ENCODE results near the gene ACR. TPM values are rescaled to one million over a fixed set of nuclear protein-coding genes. Genes with fewer than 3 reads are reported as not detected.

ACR gene
- total RNA-seq, 2 experiments from 2014 or later = not detected

DNA sequence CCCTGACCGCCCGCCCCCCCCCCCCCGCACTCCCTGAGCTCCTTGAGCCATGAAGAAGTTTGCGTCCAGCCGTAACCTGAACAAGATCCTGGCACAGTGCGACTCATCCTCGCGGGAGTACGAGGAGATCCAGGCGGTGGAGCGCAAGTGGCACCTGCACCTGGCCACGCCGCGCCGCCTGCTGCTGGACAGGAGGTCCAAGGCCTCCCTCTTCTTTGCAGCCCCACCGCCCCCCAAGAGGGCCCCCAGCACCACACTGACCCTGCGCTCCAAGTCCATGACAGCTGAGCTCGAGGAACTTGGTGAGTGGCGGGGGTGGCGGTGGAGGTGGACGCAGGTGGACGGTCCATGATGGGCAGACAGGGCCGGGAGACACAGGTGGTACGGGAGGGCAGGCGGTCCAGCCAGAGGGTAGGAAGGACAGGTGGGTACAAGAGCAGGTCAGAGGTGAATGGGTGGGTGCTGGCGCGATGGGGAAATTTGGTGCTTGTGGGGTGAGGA is 32.1 kb upstream of the ACR start:
- Mint-ChIP-seq H3K9me3 (no peaks in the 10 kb centered on the region), H3K4me1 (ENCODE audit: low read depth) (peaks cover 13% of the 10 kb centered on the region), H3K4me3 (no peak overlapping the region), H3K36me3 (ENCODE audit: low read depth) (no peaks in the 10 kb centered on the region), H3K27ac (no peak overlapping the region), H3K27me3 (ENCODE audit: low read depth) (no peaks in the 10 kb centered on the region)
- intact Hi-C loops (cut with micrococcal nuclease) = no loop called here
- CTCF ChIA-PET = no interaction called here
- no peak for DNase-seq

DNA sequence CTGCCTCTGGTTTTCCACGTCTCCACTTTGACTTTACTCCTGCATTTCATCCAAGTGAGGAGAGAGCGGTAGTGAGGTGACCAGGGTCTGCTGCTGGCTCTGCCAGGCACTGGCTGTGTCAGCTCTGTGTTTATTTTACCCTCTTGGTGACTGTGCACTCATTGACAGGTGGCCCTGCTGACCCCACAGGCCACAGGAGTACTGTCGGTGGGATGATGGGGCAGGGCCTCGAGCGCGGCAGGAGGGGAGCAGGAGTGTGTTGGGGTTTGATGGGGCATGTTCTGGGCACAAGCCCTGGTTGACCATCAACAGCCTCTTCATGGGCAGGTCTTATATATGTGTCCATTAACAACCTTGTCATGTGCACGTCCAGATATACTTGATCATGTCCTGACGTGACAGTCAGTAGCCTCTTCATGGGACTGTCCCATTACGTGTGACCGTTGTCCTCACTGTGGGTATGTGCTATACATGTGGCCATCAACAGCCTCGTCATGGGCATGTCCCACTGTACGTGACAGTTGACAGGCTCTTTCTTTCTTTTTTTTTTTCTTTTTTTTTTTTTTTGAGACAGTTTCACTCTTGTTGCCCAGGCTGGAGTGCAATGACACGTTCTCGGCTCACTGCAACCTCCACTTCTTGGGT is 31.4 kb upstream of the ACR start:
- Mint-ChIP-seq H3K27ac (no peak overlapping the region), H3K4me3 (no peak overlapping the region), H3K36me3 (ENCODE audit: low read depth) (no peaks in the 10 kb centered on the region), H3K27me3 (ENCODE audit: low read depth) (no peaks in the 10 kb centered on the region), H3K4me1 (ENCODE audit: low read depth) (peaks cover 13% of the 10 kb centered on the region), H3K9me3 (no peaks in the 10 kb centered on the region)
- intact Hi-C loops (cut with micrococcal nuclease) = no loop called here
- no peak for DNase-seq
- CTCF ChIA-PET = no interaction called here

DNA sequence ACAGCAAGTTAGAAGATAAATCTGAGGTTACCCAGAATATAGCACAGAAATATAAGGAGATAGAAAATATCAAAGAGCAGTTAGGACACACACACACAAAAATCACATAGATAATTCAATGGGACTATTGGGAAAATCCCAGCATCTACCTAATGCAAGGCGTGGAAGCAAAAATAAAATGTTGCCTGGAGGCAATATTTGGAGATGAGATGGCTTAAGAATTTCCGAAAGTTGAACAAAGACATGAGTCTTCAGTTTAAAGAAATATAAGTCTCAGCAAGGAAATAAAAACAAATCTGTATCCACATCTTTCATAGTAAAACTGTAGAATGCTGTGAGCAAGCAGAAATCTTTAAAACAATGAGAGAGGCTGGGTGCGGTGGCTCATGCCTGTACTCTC is 29.5 kb upstream of the ACR start:
- intact Hi-C loops (cut with micrococcal nuclease) = no loop called here
- CTCF ChIA-PET = no interaction called here
- DNase-seq = no peak
- no peak overlapping the region for H3K4me3 Mint-ChIP-seq
- H3K36me3 Mint-ChIP-seq (ENCODE audit: low read depth) = no peaks in the 10 kb centered on the region
- H3K4me1 Mint-ChIP-seq (ENCODE audit: low read depth) = no peaks in the 10 kb centered on the region
- H3K27me3 Mint-ChIP-seq (ENCODE audit: low read depth) = no peaks in the 10 kb centered on the region
- no peaks in the 10 kb centered on the region for H3K9me3 Mint-ChIP-seq
- H3K27ac Mint-ChIP-seq = no peak overlapping the region

DNA sequence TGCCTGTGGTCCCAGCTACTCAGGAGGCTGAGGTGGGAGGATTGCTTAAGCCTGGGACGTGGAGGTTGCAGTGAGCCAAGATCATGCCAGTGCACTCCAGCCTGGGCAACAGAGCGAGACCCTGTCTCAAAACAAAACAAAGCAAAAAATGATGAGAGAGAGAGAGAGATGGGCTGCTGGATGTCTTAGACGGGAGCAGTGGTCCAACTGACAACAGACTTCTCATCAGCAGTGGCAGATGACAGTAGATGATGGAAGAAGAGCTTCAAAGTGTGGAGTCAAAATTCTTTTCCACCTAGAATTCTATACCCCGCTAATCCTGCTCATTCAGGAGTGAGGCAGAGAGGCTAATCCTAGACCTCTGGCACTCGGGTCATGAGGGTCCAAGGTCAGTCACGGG is 29.0 kb upstream of the ACR start:
- DNase-seq = no peak
- intact Hi-C loops (cut with micrococcal nuclease) = no loop called here
- H3K9me3 Mint-ChIP-seq = no peaks in the 10 kb centered on the region
- H3K27ac Mint-ChIP-seq = no peak overlapping the region
- no peak overlapping the region for H3K4me3 Mint-ChIP-seq
- no peaks in the 10 kb centered on the region for H3K4me1 Mint-ChIP-seq (ENCODE audit: low read depth)
- CTCF ChIA-PET = no interaction called here
- no peaks in the 10 kb centered on the region for H3K36me3 Mint-ChIP-seq (ENCODE audit: low read depth)
- H3K27me3 Mint-ChIP-seq (ENCODE audit: low read depth) = no peaks in the 10 kb centered on the region

DNA sequence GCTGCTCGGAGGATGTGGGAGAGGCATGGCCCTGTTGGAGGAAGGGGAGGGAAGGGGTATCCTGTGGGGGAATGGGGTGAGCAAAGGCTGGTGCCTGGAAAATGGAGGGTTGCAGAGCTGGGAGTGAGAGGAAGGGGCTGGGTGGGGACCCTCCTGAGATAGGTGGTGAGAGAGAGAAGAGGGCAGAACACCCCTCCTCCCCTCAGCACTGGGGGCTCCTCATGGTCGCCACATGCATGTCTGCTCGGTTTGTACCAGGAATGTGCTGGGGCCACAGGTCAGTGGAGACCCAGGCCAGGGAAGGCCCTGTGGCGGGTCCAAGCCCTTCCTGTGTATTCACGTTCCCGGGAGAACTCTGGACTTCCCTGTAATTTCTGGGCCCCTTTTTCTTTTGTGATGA is 27.8 kb upstream of the ACR start:
- CTCF ChIA-PET = no interaction called here
- intact Hi-C loops (cut with micrococcal nuclease) = no loop called here
- Mint-ChIP-seq H3K27ac (no peak overlapping the region), H3K4me1 (ENCODE audit: low read depth) (no peaks in the 10 kb centered on the region), H3K9me3 (no peaks in the 10 kb centered on the region), H3K27me3 (ENCODE audit: low read depth) (no peaks in the 10 kb centered on the region), H3K36me3 (ENCODE audit: low read depth) (no peaks in the 10 kb centered on the region), H3K4me3 (no peak overlapping the region)
- DNase-seq = no peak

DNA sequence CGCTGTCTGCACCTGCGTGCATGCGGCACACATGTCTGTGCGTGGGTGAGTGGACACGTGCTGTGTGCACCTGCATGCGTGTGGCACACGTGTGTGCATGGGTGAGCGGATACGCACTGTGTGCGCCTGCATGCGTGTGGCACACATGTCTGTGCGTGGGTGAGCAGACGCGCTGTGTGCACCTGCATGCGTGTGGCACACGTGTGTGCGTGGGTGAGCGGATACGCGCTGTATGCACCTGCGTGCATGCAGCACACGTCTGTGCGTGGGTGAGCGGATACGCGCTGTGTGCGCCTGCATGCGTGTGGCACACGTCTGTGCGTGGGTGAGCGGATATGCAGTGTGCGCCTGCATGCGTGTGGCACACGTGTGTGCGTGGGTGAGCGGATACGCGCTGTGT is 27.1 kb upstream of the ACR start:
- DNase-seq = no peak
- no peak overlapping the region for H3K4me3 Mint-ChIP-seq
- no peak overlapping the region for H3K27ac Mint-ChIP-seq
- CTCF ChIA-PET = no interaction called here
- H3K36me3 Mint-ChIP-seq (ENCODE audit: low read depth) = no peaks in the 10 kb centered on the region
- no peaks in the 10 kb centered on the region for H3K9me3 Mint-ChIP-seq
- intact Hi-C loops (cut with micrococcal nuclease) = no loop called here
- H3K4me1 Mint-ChIP-seq (ENCODE audit: low read depth) = no peaks in the 10 kb centered on the region
- H3K27me3 Mint-ChIP-seq (ENCODE audit: low read depth) = no peaks in the 10 kb centered on the region

DNA sequence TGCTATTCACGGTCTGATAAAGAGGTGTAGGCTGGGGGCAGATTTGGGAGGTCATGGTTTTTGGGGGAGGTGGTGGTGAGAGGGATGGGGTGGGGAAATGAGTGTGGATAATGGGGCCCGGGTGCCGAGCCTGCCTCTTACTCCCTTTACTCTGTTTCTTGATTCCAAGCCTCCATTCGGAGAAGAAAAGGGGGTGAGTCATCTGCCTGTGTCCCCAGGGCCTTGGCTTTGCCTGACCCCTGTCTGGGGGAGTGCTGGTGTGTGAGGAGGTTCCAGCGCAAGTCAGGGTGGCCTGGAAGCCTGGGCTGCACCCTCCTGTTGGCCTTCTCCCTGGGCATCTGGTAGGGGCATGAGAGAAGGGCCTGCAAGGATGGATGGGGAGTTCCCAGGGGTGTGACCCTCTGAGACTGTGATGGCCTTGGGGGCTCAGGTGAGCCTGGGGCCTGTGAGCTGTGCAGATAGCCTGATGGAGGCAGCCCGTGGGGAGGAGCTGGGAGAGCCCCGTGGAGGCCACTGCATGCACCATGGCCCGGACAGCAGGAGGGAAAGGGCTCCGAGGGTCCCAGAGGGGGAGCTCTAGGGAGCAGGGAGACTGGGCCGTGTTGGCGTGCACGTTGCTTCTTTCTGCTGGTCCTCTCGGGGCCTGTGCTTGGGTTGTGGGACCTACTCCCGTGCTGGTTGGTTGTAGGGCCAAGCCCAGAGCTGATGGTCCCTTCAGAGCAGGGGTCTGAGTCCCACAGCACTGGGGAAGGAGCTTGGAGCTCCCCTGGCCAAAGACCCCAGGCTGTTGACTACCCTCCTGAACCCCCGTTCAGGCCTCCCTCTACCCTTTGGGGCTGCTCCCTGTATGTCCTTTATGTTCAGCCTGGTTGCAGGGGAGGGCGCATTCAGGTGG is 26.3 kb upstream of the ACR start:
- CTCF ChIA-PET = no interaction called here
- H3K36me3 Mint-ChIP-seq (ENCODE audit: low read depth) = no peaks in the 10 kb centered on the region
- DNase-seq = no peak
- H3K27ac Mint-ChIP-seq = no peak overlapping the region
- intact Hi-C loops (cut with micrococcal nuclease) = no loop called here
- H3K9me3 Mint-ChIP-seq = no peaks in the 10 kb centered on the region
- no peak overlapping the region for H3K4me3 Mint-ChIP-seq
- H3K27me3 Mint-ChIP-seq (ENCODE audit: low read depth) = no peaks in the 10 kb centered on the region
- H3K4me1 Mint-ChIP-seq (ENCODE audit: low read depth) = no peaks in the 10 kb centered on the region

DNA sequence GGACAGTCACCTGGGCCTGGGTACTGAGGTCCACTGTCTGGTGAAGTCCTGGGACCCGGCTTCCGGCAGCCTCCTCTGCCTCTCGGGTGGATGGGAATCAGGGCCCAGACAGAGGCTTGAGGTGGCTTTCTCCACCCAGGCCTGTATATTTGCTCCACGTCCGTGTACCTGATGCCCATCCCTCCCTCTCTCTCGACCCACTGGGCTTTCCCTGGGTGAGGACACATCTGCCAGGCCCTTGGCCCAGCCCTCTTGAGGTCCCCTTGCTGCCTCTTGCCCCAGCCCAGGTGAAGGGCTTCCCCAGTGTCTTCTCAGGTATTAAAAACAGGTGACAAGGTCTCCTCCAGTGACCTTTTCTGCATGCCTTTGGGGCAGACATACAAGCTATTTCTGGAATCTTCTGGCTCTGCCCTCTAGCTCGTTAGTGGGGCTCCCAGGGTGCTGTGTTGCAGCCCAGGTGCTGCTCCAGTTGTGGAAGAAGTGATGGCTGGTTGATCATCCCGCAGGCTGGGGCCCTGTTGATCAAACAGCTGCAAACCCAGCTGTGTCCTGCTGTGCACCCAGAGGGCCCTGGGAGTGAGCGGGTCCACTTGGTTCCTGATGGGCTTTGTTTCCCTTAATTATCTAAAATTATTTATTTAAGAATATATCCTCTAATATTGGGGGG is 25.5 kb upstream of the ACR start:
- intact Hi-C loops (cut with micrococcal nuclease) = no loop called here
- no peaks in the 10 kb centered on the region for H3K9me3 Mint-ChIP-seq
- no peak for DNase-seq
- no peaks in the 10 kb centered on the region for H3K27me3 Mint-ChIP-seq (ENCODE audit: low read depth)
- H3K36me3 Mint-ChIP-seq (ENCODE audit: low read depth) = no peaks in the 10 kb centered on the region
- no peaks in the 10 kb centered on the region for H3K4me1 Mint-ChIP-seq (ENCODE audit: low read depth)
- CTCF ChIA-PET = no interaction called here
- no peak overlapping the region for H3K4me3 Mint-ChIP-seq
- H3K27ac Mint-ChIP-seq = no peak overlapping the region

DNA sequence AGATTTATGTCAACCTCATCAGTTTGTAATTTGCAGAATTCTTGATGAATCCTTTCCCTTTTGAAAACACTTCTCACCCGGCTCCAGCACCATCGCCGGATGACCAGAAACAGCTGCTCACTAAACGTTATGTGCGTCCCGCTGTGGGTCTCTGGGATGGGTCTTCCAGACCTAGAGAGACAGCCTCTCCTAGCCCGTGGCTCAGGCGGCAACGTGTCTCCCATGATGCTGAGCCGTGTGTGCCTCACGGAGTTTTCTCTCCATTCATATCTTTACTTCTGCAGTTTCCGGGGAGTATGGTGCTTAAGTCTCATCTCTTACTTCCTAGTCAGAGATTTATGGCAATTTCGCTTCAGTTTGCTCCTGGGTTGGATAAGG is 25.0 kb upstream of the ACR start:
- H3K9me3 Mint-ChIP-seq = no peaks in the 10 kb centered on the region
- no peak overlapping the region for H3K4me3 Mint-ChIP-seq
- H3K27me3 Mint-ChIP-seq (ENCODE audit: low read depth) = no peaks in the 10 kb centered on the region
- DNase-seq = no peak
- H3K4me1 Mint-ChIP-seq (ENCODE audit: low read depth) = no peaks in the 10 kb centered on the region
- H3K27ac Mint-ChIP-seq = no peak overlapping the region
- CTCF ChIA-PET = no interaction called here
- intact Hi-C loops (cut with micrococcal nuclease) = no loop called here
- no peaks in the 10 kb centered on the region for H3K36me3 Mint-ChIP-seq (ENCODE audit: low read depth)

DNA sequence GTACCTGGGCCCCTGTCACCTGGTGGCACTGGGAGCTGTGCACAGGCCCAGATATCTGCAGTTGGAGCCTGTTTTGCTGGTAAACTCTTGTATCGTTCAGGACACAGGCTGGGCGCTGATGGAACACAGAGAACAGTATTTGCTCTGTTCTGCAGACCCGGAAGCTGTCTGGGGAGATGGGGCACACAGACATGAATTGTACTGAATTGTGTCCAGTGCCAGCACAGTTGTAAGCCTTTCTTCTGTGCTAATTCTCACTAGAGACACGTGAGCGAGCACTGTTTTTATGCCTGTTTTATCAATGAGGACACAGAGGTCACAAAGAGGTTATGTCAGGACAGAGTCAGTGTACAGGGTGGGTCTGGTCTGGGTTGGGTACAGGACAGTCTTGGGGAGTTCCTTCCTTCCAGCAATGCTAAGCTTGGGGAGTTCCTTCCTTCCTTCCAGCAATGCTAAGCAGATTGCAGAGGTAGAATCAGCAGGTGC is 24.4 kb upstream of the ACR start:
- Mint-ChIP-seq H3K4me1 (ENCODE audit: low read depth) (no peaks in the 10 kb centered on the region), H3K9me3 (no peaks in the 10 kb centered on the region), H3K27me3 (ENCODE audit: low read depth) (no peaks in the 10 kb centered on the region), H3K4me3 (no peak overlapping the region), H3K27ac (no peak overlapping the region), H3K36me3 (ENCODE audit: low read depth) (no peaks in the 10 kb centered on the region)
- CTCF ChIA-PET = no interaction called here
- intact Hi-C loops (cut with micrococcal nuclease) = no loop called here
- DNase-seq = no peak

DNA sequence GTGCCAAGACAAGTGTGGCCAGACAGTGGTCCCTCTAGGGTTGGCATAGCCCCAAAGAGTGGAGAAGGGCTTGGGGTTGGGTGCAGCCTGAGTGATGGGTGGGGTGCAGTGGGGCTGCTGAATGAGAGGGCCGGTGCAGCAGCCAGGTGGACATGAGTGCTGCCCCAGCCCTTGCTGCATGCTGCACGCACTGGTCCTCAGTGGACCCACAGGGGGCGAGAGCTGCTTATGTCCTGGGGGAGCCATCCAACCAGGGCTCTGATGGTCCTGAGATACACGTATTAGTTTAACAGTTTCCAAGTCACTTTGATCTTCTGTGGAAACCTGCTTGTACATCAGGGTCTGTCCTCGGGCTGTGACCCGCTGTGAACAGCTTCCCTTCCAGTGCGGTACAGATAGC is 23.9 kb upstream of the ACR start:
- H3K9me3 Mint-ChIP-seq = no peaks in the 10 kb centered on the region
- H3K4me1 Mint-ChIP-seq (ENCODE audit: low read depth) = no peaks in the 10 kb centered on the region
- no peak overlapping the region for H3K4me3 Mint-ChIP-seq
- DNase-seq = no peak
- no peaks in the 10 kb centered on the region for H3K27me3 Mint-ChIP-seq (ENCODE audit: low read depth)
- no peak overlapping the region for H3K27ac Mint-ChIP-seq
- CTCF ChIA-PET = no interaction called here
- H3K36me3 Mint-ChIP-seq (ENCODE audit: low read depth) = no peaks in the 10 kb centered on the region
- intact Hi-C loops (cut with micrococcal nuclease) = no loop called here

DNA sequence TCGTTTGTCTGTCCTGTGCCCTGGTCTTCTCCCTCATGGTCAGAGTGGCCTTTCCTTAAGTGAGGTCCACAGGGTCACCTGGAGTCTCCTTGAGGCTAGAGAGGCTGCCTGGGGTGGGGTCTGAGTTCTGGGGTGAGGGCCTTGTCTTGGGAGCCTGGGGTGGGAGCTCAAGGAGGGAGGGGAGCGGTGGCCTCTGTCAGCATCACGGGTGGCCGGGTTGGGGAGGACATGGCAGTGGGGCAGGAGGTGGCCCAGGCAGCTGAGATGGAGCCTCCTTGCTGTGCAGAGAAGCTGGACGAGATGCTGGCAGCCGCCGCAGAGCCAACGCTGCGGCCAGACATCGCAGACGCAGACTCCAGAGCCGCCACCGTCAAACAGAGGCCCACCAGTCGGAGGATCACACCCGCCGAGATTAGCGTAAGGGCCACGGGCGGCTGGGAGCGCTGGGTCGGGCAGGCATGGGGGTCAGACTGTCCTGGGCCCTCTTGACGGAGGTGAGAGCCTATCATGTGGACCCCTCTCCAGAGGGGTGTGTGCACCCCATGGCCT is 23.3 kb upstream of the ACR start:
- no peaks in the 10 kb centered on the region for H3K36me3 Mint-ChIP-seq (ENCODE audit: low read depth)
- H3K4me3 Mint-ChIP-seq = no peak overlapping the region
- no peaks in the 10 kb centered on the region for H3K4me1 Mint-ChIP-seq (ENCODE audit: low read depth)
- no peaks in the 10 kb centered on the region for H3K9me3 Mint-ChIP-seq
- H3K27me3 Mint-ChIP-seq (ENCODE audit: low read depth) = no peaks in the 10 kb centered on the region
- no peak overlapping the region for H3K27ac Mint-ChIP-seq
- CTCF ChIA-PET = no interaction called here
- intact Hi-C loops (cut with micrococcal nuclease) = no loop called here
- DNase-seq = no peak

Data from activated naive CD4-positive, alpha-beta T cell treated with anti-CD3 and anti-CD28 coated beads for 36 hours (primary cell).